ENCODE data around the gene FOXL2. TPM values are rescaled to one million over a fixed set of nuclear protein-coding genes. Genes with fewer than 3 reads are reported as not detected.
"Not testable (repeated sequence)": the region's sequence is repeated elsewhere in the genome, so short reads cannot be mapped to it uniquely, and the experiment has no call there.

Gene FOXL2
- polyA plus RNA-seq, 2 of the 4 experiments (the other 2 are of a cell fraction), result 1.2 to 3.1 TPM

GRCh38 chr3:138922400-138922799, 24.5 kb downstream of the FOXL2 start:
- H3K4me3 ChIP-seq; H3K9me3 ChIP-seq; H3K4me2 ChIP-seq; FAIRE-seq; DNase-seq (ENCODE audit: low read depth in 1 of 2, low spot score in 1 of 2): not testable (repeated sequence)
- ChIA-PET POLR2A (interaction anchor here (0.6 to 2.7 kb wide), 4 partner anchors 14 to 438 kb away, joined by 3 to 9 read pairs (median 4); partner anchors contain the start of genes CEP70 and FOXL2), CTCF (interaction anchor here (1.0 to 13.0 kb wide), 13 partner anchors 12 to 507 kb away, joined by 3 to 224 read pairs (median 8); partner anchors contain the start of gene CEP70)
- peak in 1 of 2 experiments; percentile 25; a peak in 1 of 5 replicates for TF ChIP-seq RAD21 (conservative IDR thresholded peaks at IDR 0.05 in 1 of 2, IDR thresholded peaks at IDR 0.05 in 1 of 2)
- Histone ChIP-seq H3K4me1 (peaks cover 15% of the 10 kb centered on the region), H3K27ac (peak overlapping the region; percentile 32 to 67; a peak in 5 of 6 replicates)
- ATAC-seq, result peak in 1 of 2 experiments; percentile 49; a peak in 3 of 6 replicates
- 84% methylated on average over 6 of the region's 6 CpGs for WGBS (ENCODE audit: missing lambda C conversion rate)

- TF ChIP-seq HDAC2 (IDR thresholded peaks at IDR 0.05), result no peak
- TF ChIP-seq FOSB (CRISPR knock-in tag; IDR thresholded peaks at IDR 0.05), result no peak
- no peak for TF ChIP-seq HOXB5 (CRISPR knock-in tag; IDR thresholded peaks at IDR 0.05)
- TF ChIP-seq EHMT2 (IDR thresholded peaks at IDR 0.05; ENCODE audit: low read depth), result no peak
- Histone ChIP-seq H3K4me3 (no peak overlapping the region), H3K4me1 (peaks cover 16% of the 10 kb centered on the region), H3K9me3 (no peaks in the 10 kb centered on the region), H3K27ac (peak overlapping the region; percentile 45 to 67; a peak in 5 of 6 replicates), H3K4me2 (peak overlapping the region; percentile 28; the same call in 2 of the 3 replicates)
- CTCF ChIA-PET, result interaction anchor here (0.5 to 13.0 kb wide), 16 partner anchors 12 to 507 kb away, joined by 3 to 224 read pairs (median 5); partner anchors contain the start of genes CEP70 and FAIM
- ATAC-seq (peak; percentile 73 to 84), FAIRE-seq (no peak), DNase-seq (ENCODE audit: low read depth in 1 of 2, low spot score in 1 of 2) (peak in 1 of 2 experiments; percentile 21)
- POLR2A ChIA-PET, result interaction anchor here (0.6 to 2.7 kb wide), 3 partner anchors 25 to 438 kb away, joined by 3 to 9 read pairs (median 4); partner anchors contain the start of genes CEP70 and FOXL2
- WGBS (ENCODE audit: missing lambda C conversion rate), result 62% methylated on average over 8 of the region's 8 CpGs
Observed at GRCh38 chr3:138921316-138922292, 25.3 kb downstream of the FOXL2 start.

GRCh38 chr3:138919325-138919724, 27.6 kb downstream of the FOXL2 start:
- FAIRE-seq (no peak), ATAC-seq (no peak), DNase-seq (ENCODE audit: low read depth in 1 of 2, low spot score in 1 of 2) (no peak)
- Histone ChIP-seq H3K27ac (no peak overlapping the region), H3K4me2 (no peak overlapping the region), H3K9me3 (no peaks in the 10 kb centered on the region), H3K4me3 (no peak overlapping the region), H3K4me1 (peaks cover 19% of the 10 kb centered on the region)
- TF ChIP-seq PHF8 (IDR thresholded peaks at IDR 0.05; ENCODE audit: borderline replicate concordance, low read depth), result no peak
- TF ChIP-seq POLR2A (IDR thresholded peaks at IDR 0.05; ENCODE audit: low read length), result no peak
- no peak for TF ChIP-seq HEYL (CRISPR knock-in tag; IDR thresholded peaks at IDR 0.05)
- no peak for TF ChIP-seq RCOR1 (IDR thresholded peaks at IDR 0.05; ENCODE audit: low read depth, low read length)
- no peak for TF ChIP-seq CHD4 (IDR thresholded peaks at IDR 0.05; ENCODE audit: borderline replicate concordance)
- no peak for TF ChIP-seq FOXS1 (CRISPR knock-in tag; IDR thresholded peaks at IDR 0.05)
- TF ChIP-seq, protein P1, sequence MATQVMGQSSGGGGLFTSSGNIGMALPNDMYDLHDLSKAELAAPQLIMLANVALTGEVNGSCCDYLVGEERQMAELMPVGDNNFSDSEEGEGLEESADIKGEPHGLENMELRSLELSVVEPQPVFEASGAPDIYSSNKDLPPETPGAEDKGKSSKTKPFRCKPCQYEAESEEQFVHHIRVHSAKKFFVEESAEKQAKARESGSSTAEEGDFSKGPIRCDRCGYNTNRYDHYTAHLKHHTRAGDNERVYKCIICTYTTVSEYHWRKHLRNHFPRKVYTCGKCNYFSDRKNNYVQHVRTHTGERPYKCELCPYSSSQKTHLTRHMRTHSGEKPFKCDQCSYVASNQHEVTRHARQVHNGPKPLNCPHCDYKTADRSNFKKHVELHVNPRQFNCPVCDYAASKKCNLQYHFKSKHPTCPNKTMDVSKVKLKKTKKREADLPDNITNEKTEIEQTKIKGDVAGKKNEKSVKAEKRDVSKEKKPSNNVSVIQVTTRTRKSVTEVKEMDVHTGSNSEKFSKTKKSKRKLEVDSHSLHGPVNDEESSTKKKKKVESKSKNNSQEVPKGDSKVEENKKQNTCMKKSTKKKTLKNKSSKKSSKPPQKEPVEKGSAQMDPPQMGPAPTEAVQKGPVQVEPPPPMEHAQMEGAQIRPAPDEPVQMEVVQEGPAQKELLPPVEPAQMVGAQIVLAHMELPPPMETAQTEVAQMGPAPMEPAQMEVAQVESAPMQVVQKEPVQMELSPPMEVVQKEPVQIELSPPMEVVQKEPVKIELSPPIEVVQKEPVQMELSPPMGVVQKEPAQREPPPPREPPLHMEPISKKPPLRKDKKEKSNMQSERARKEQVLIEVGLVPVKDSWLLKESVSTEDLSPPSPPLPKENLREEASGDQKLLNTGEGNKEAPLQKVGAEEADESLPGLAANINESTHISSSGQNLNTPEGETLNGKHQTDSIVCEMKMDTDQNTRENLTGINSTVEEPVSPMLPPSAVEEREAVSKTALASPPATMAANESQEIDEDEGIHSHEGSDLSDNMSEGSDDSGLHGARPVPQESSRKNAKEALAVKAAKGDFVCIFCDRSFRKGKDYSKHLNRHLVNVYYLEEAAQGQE (IDR thresholded peaks at IDR 0.05), result no peak
- no peak for TF ChIP-seq CHD2 (IDR thresholded peaks at IDR 0.05; ENCODE audit: low read length, partially characterized antibody)
- no peak for TF ChIP-seq RNF2 (IDR thresholded peaks at IDR 0.05; ENCODE audit: borderline replicate concordance, low read depth)
- TF ChIP-seq FOSB (CRISPR knock-in tag; IDR thresholded peaks at IDR 0.05), result no peak
- TF ChIP-seq USF2 (IDR thresholded peaks at IDR 0.05), result no peak
- no peak for TF ChIP-seq HES2 (IDR thresholded peaks at IDR 0.05)
- no peak for TF ChIP-seq CBX8 (IDR thresholded peaks at IDR 0.05)
- 74% methylated on average over 4 of the region's 4 CpGs for WGBS (ENCODE audit: missing lambda C conversion rate)
- ChIA-PET POLR2A (no interaction called here), CTCF (interaction anchor here (0.6 to 13.0 kb wide), 9 partner anchors 9 to 502 kb away, joined by 3 to 224 read pairs (median 6); partner anchors contain the start of genes CEP70 and PIK3CB)
